ENCODE results near the gene ADRA1B.
A peak's percentile ranks its signal among the peaks of the same experiment; 100 is the strongest.

The ADRA1B gene

GRCh38 chr5:160021831-160022446 is 105.7 kb downstream of the ADRA1B start:
- peak; percentile 14 for DNase-seq

Measured in NCI-H1092 (cell line).